GM21423 (cell line): ENCODE data around the gene LCE2B.
"Not testable (repeated sequence)": the region's sequence is repeated elsewhere in the genome, so short reads cannot be mapped to it uniquely, and the experiment has no call there.

Experiments
- ATAC-seq: cut with Tn5 transposase; IDR thresholded peaks from one replicate; pipeline ENCODE4 v1.9.1; 2021; ENCODE audit warnings: mild to moderate bottlenecking, moderate library complexity; ENCODE audit not compliant: unreplicated experiment

LCE2B gene, protein sequence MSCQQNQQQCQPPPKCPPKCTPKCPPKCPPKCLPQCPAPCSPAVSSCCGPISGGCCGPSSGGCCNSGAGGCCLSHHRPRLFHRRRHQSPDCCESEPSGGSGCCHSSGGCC

GRCh38 chr1:152685823-152686222, at the start of gene LCE2B:
TSS of gene LCE2B (plus strand) at chr1:152686123. CDS start at chr1:152686844, 721 bp downstream.
- not testable (repeated sequence) for ATAC-seq

GRCh38 chr1:152640351-152640750, 45.6 kb upstream of the LCE2B start:
- ATAC-seq, result no peak

- ATAC-seq, result no peak
Observed at GRCh38 chr1:152643945-152644344, 42.0 kb upstream of the LCE2B start.

GRCh38 chr1:152645146-152645545, 40.8 kb upstream of the LCE2B start:
- ATAC-seq, result no peak

- no peak for ATAC-seq
Observed at GRCh38 chr1:152646656-152647055, 39.3 kb upstream of the LCE2B start.

DNA sequence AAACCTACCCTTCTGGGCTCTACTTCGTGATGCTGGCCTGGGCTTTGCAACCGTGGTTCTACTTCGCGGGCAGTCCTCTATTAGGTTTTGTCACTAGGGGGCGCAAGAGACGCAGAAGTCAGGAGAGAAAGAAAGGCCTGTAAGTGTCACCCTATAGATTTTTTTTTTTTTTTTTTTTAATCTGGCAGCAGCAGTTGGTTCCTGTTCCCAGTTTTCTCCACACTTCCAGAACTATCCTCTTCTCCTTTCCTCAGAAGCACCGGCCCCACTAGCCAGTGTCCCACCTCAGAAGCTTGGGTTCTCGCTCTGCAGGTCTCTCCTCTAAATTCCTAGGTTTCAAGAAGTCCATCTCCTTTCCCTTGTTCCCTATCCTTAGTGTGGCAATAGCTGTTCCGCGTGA, 31.8 kb upstream of the LCE2B start:
- no peak for ATAC-seq

DNA sequence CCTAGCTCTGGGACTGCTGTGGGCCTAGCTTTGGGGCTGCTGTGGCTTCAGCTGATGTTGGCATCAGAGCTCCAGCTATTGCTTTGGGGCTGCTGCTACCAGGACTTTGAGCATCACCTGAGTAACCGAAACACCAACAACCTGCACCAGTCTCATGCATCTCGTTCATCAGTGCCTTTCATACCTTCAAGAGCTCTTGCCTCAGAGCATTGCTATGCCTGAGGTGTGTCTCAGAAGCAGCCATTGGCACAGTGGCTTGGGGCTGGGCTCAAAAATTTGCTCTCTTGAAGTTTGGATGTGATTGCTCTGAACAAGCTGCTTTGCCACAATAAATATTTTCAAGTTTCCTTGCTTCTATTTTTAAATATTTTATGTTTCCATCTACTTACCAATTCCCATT, 29.5 kb upstream of the LCE2B start:
- ATAC-seq, result no peak

DNA sequence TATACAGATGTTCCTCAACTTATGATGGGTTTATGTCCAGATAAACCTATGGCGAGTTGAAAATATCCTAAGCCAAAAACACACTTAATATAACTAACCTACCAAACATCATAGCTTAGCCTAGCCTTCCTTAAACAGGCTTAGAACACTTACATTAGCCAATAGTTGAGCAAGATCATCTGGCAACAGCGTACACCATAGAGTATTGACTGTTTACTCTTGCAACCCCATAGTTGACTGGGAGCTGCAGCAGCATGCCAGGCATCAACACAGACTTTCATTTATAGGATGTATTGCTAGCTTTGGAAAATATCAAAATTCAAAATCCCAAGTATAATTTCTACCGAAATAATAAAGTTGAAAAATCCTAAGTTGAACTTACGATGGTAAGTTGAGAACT, 28.2 kb upstream of the LCE2B start:
- no peak for ATAC-seq

- ATAC-seq, result no peak
Observed at GRCh38 chr1:152658649-152659048, 27.3 kb upstream of the LCE2B start.

GRCh38 chr1:152663098-152663497, 22.8 kb upstream of the LCE2B start, which contains the start of gene LCE2D:
TSS of gene LCE2D (plus strand) at chr1:152663380. CDS start at chr1:152664106, 726 bp downstream.
- ATAC-seq, result no peak

- ATAC-seq, result not testable (repeated sequence)
Observed at GRCh38 chr1:152666171-152666570, 19.8 kb upstream of the LCE2B start.

GRCh38 chr1:152667648-152668047, 18.3 kb upstream of the LCE2B start:
- no peak for ATAC-seq

DNA sequence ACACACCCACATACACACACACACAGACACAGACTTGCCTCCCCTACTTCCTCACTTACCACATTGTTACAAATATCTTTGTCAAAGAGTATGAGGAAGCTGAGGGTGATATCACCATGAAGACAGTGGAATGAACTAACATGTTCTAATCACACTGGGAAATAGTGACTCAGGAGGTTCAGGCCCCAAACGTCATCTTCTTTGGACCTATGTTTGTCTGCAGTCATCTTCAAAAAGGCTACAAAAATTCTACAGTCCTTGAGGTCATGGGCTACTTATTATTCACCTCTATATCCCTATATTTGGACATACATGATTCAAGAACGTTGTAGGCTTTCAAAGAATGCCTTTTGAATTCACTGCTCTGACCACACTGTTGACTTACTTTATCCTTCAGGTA, 12.9 kb upstream of the LCE2B start:
- ATAC-seq, result no peak

DNA sequence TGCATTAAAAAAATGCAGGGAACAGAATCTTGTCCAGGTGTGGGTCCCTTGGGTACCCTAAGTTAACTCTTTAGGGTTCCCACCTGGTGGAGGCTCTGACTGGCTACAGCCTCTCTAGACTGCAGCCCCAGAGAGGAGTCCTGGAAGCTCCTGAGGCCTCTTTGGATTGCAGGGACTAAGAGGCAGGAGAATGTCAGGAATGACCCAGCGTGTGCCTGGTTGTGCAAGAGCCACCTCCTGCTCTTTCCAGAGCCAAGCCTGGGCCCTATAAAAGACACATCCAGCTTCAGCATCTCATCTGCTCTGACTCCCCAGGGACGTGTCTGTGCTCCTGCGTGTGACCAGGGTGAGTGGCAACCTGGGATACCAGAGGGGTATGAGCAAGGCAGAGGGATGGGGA, 10.9 kb upstream of the LCE2B start, which contains the start of gene LCE2C:
TSS of gene LCE2C (plus strand) at position 297 of the 400 bp plus-strand sequence. CDS start 737 bp downstream, outside the sequence.
- not testable (repeated sequence) for ATAC-seq

GRCh38 chr1:152679459-152679858, 6.5 kb upstream of the LCE2B start:
- no peak for ATAC-seq

GRCh38 chr1:152681616-152682015, 4.3 kb upstream of the LCE2B start:
- ATAC-seq, result no peak

- ATAC-seq, result no peak
Observed at GRCh38 chr1:152683846-152684245, 2.1 kb upstream of the LCE2B start.

GRCh38 chr1:152697701-152698600, 12.0 kb downstream of the LCE2B start, which contains the start of gene LCE2A:
TSS of gene LCE2A (plus strand) at chr1:152698345. CDS start at chr1:152698902, 557 bp downstream.
- no peak for ATAC-seq

- no peak for ATAC-seq
Observed at GRCh38 chr1:152699746-152700145, 13.8 kb downstream of the LCE2B start.

GRCh38 chr1:152707860-152708259, 21.9 kb downstream of the LCE2B start, which contains the start of gene LCE4A:
TSS of gene LCE4A (plus strand) at chr1:152708160. CDS start at chr1:152709076, 916 bp downstream.
- no peak for ATAC-seq

- ATAC-seq, result no peak
Observed at GRCh38 chr1:152718238-152718637, 32.3 kb downstream of the LCE2B start.

DNA sequence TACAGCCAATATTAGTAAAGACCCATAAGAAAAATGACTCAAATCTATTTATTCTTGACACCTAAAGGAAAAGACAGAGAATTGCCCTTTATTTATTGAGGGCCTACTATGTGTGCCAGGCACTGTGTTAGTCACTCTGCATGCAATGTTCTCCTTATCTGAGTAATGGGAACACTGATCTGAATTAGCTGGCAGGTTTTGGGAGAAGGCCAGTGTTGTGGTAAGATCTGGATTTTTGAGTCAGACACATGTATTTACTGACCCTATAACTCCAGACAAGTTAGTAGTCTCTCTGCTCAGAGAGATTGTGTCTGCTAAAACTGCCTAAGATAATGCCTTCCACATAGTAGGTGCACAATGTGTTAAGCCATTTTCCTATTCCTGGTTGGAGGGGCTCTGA, 39.3 kb downstream of the LCE2B start:
- no peak for ATAC-seq
